Activated CD8-positive, alpha-beta memory T cell treated with anti-CD3 and anti-CD28 coated beads, Interleukin-2, amount 50 U/mL, for 24 hours (primary cell): Measurements from ENCODE around the gene KCNK3.

Source experiments
- DNase-seq: peaks from one replicate; pipeline ENCODE4 v3.0.0-alpha.2; 2020; ENCODE audit errors: extremely low read depth

Gene KCNK3

GRCh38 chr2:26666671-26667070 is 25.9 kb upstream of the KCNK3 start:
- DNase-seq, result no peak

- DNase-seq, result no peak
Measured at GRCh38 chr2:26668041-26668440, 24.5 kb upstream of the KCNK3 start.

- no peak for DNase-seq
Measured at GRCh38 chr2:26668856-26669750, 23.4 kb upstream of the KCNK3 start.

- DNase-seq, result no peak
Measured at GRCh38 chr2:26670171-26670570, 22.4 kb upstream of the KCNK3 start.

GRCh38 chr2:26670931-26671460 is 21.5 kb upstream of the KCNK3 start:
- no peak for DNase-seq

GRCh38 chr2:26671691-26672090 is 20.8 kb upstream of the KCNK3 start:
- DNase-seq, result no peak

- no peak for DNase-seq
Measured at GRCh38 chr2:26672112-26672817, 20.3 kb upstream of the KCNK3 start.

- DNase-seq, result no peak
Measured at GRCh38 chr2:26672818-26673393, 19.6 kb upstream of the KCNK3 start.

- DNase-seq, result no peak
Measured at GRCh38 chr2:26674002-26674751, 18.3 kb upstream of the KCNK3 start.

- DNase-seq, result no peak
Measured at GRCh38 chr2:26674771-26675170, 17.8 kb upstream of the KCNK3 start.

- no peak for DNase-seq
Measured at GRCh38 chr2:26675651-26676255, 16.8 kb upstream of the KCNK3 start.

GRCh38 chr2:26678035-26678434 is 14.5 kb upstream of the KCNK3 start:
- DNase-seq, result no peak

- DNase-seq, result no peak
Measured at GRCh38 chr2:26679867-26680266, 12.7 kb upstream of the KCNK3 start.

GRCh38 chr2:26681656-26682055 is 10.9 kb upstream of the KCNK3 start:
- no peak for DNase-seq

- no peak for DNase-seq
Measured at GRCh38 chr2:26682155-26682554, 10.4 kb upstream of the KCNK3 start.

- no peak for DNase-seq
Measured at GRCh38 chr2:26683583-26683982, 8.9 kb upstream of the KCNK3 start.

- no peak for DNase-seq
Measured at GRCh38 chr2:26685341-26685740, 7.2 kb upstream of the KCNK3 start.

- DNase-seq, result no peak
Measured at GRCh38 chr2:26685989-26686839, 6.3 kb upstream of the KCNK3 start.

GRCh38 chr2:26687328-26687727 is 5.2 kb upstream of the KCNK3 start:
- no peak for DNase-seq

- DNase-seq, result no peak
Measured at GRCh38 chr2:26687801-26688200, 4.7 kb upstream of the KCNK3 start.
